ENCODE data around the gene LPCAT1.
"Not testable (repeated sequence)": the region's sequence is repeated elsewhere in the genome, so short reads cannot be mapped to it uniquely, and the experiment has no call there.

LPCAT1 gene

GRCh38 chr5:1463326-1464095, 60.2 kb downstream of the LPCAT1 start:
- no peak for TF ChIP-seq CTCF (conservative IDR thresholded peaks at IDR 0.05; ENCODE audit: control insufficient read depth, insufficient read depth, low read depth, low read length)

GRCh38 chr5:1462358-1462757, 61.4 kb downstream of the LPCAT1 start:
- no peak for DNase-seq (ENCODE audit: low read depth)
- TF ChIP-seq CTCF (conservative IDR thresholded peaks at IDR 0.05; ENCODE audit: control insufficient read depth, insufficient read depth, low read depth, low read length): no peak
- no peak overlapping the region for H3K4me3 ChIP-seq (ENCODE audit: control insufficient read depth, low read depth, low read length)

More at GRCh38 chr5:1463326-1464095, 60.2 kb downstream of the LPCAT1 start:
- no peak overlapping the region for H3K4me3 ChIP-seq (ENCODE audit: control insufficient read depth, low read depth, low read length)
- DNase-seq (ENCODE audit: low read depth): no peak

GRCh38 chr5:1461396-1461795, 62.4 kb downstream of the LPCAT1 start:
- no peak overlapping the region for H3K4me3 ChIP-seq (ENCODE audit: control insufficient read depth, low read depth, low read length)
- no peak for DNase-seq (ENCODE audit: low read depth)
- no peak for TF ChIP-seq CTCF (conservative IDR thresholded peaks at IDR 0.05; ENCODE audit: control insufficient read depth, insufficient read depth, low read depth, low read length)

GRCh38 chr5:1460054-1460682, 63.6 kb downstream of the LPCAT1 start:
- H3K4me3 ChIP-seq (ENCODE audit: control insufficient read depth, low read depth, low read length): no peak overlapping the region
- no peak for DNase-seq (ENCODE audit: low read depth)
- no peak for TF ChIP-seq CTCF (conservative IDR thresholded peaks at IDR 0.05; ENCODE audit: control insufficient read depth, insufficient read depth, low read depth, low read length)

- not testable (repeated sequence) for H3K4me3 ChIP-seq (ENCODE audit: control insufficient read depth, low read depth, low read length); DNase-seq (ENCODE audit: low read depth)
Observed at GRCh38 chr5:1459435-1459834, 64.3 kb downstream of the LPCAT1 start.

GRCh38 chr5:1456110-1456881, 67.5 kb downstream of the LPCAT1 start:
- DNase-seq (ENCODE audit: low read depth); H3K4me3 ChIP-seq (ENCODE audit: control insufficient read depth, low read depth, low read length): not testable (repeated sequence)

- H3K4me3 ChIP-seq (ENCODE audit: control insufficient read depth, low read depth, low read length): no peak overlapping the region
- DNase-seq (ENCODE audit: low read depth): no peak
- TF ChIP-seq CTCF (conservative IDR thresholded peaks at IDR 0.05; ENCODE audit: control insufficient read depth, insufficient read depth, low read depth, low read length): no peak
Observed at GRCh38 chr5:1453613-1454012, 70.1 kb downstream of the LPCAT1 start.

Data from fibroblast of mammary gland (primary cell).